ENCODE results near the gene QARS1. TPM values are rescaled to one million over a fixed set of nuclear protein-coding genes. Genes with fewer than 3 reads are reported as not detected.
A peak's percentile ranks its signal among the peaks of the same experiment; 100 is the strongest.

QARS1 gene
- total RNA-seq, 2 experiments from 2014 or later, result 310 to 355 TPM

- H3K4me2 ChIP-seq (ENCODE audit: low read length), result no peak overlapping the region
- H3K36me3 ChIP-seq (ENCODE audit: insufficient read depth, low read length), result peaks cover 68% of the 10 kb centered on the region
- H3K4me1 ChIP-seq (ENCODE audit: insufficient read depth, low read length, poor library complexity, severe bottlenecking), result no peaks in the 10 kb centered on the region
- TF ChIP-seq EZH2phosphoT487 (IDR thresholded peaks at IDR 0.05; ENCODE audit: borderline replicate concordance, low read depth, low read length) (no peak), CTCF (conservative IDR thresholded peaks at IDR 0.05; ENCODE audit: low read length) (no peak)
- H3K27ac ChIP-seq (ENCODE audit: low read depth, low read length, poor library complexity, severe bottlenecking), result no peak overlapping the region
- H2AFZ ChIP-seq (ENCODE audit: low read length), result no peak overlapping the region
- no peak overlapping the region for H3K4me3 ChIP-seq (ENCODE audit: low read depth, low read length, poor library complexity, severe bottlenecking)
- no peaks in the 10 kb centered on the region for H3K9me3 ChIP-seq (ENCODE audit: low read length)
- POLR2A ChIA-PET, result interaction anchor here (0.7 to 2.4 kb wide), 3 partner anchors 9 to 52 kb away, joined by 3 to 12 read pairs (median 4); partner anchors contain the start of genes IMPDH2 and QRICH1
- CTCF ChIA-PET (ENCODE audit: unreplicated experiment), result no interaction called here
- peaks cover 90% of the 10 kb centered on the region for H3K79me2 ChIP-seq (ENCODE audit: insufficient read depth, low read depth, low read length)
- H3K9me2 ChIP-seq (ENCODE audit: insufficient read depth, low read length), result no peaks in the 10 kb centered on the region
- no peaks in the 10 kb centered on the region; the same call in 1 of the 2 replicates for H4K20me1 ChIP-seq (ENCODE audit: insufficient read depth, low read length)
- no TSS peak for BruUV-seq (replicated peaks)
- intact Hi-C loops (cut with micrococcal nuclease; ENCODE audit: unreplicated experiment), result no loop called here
- no peak for DNase-seq (ENCODE audit: low spot score)
Observed at GRCh38 chr3:49081429-49081828, 23.1 kb downstream of the QARS1 start.

GRCh38 chr3:49079270-49079669 is 25.3 kb downstream of the QARS1 start:
- POLR2A ChIA-PET, result interaction anchor here (0.7 to 0.8 kb wide), 2 partner anchors 24 to 41 kb away, joined by 3 read pairs; partner anchors contain the start of gene USP19
- CTCF ChIA-PET (ENCODE audit: unreplicated experiment), result no interaction called here
- Histone ChIP-seq H3K4me3 (ENCODE audit: low read depth, low read length, poor library complexity, severe bottlenecking) (no peak overlapping the region), H3K79me2 (ENCODE audit: insufficient read depth, low read depth, low read length) (peaks cover 68% of the 10 kb centered on the region), H3K36me3 (ENCODE audit: insufficient read depth, low read length) (peaks cover 69% of the 10 kb centered on the region), H3K9me2 (ENCODE audit: insufficient read depth, low read length) (no peaks in the 10 kb centered on the region), H3K9me3 (ENCODE audit: low read length) (no peaks in the 10 kb centered on the region), H3K27ac (ENCODE audit: low read depth, low read length, poor library complexity, severe bottlenecking) (no peak overlapping the region), H3K4me1 (ENCODE audit: insufficient read depth, low read length, poor library complexity, severe bottlenecking) (no peaks in the 10 kb centered on the region), H3K4me2 (ENCODE audit: low read length) (no peak overlapping the region), H4K20me1 (ENCODE audit: insufficient read depth, low read length) (no peaks in the 10 kb centered on the region; the same call in 1 of the 2 replicates), H2AFZ (ENCODE audit: low read length) (no peak overlapping the region)
- DNase-seq (ENCODE audit: low spot score), result no peak
- intact Hi-C loops (cut with micrococcal nuclease; ENCODE audit: unreplicated experiment), result no loop called here
- BruUV-seq (replicated peaks), result no TSS peak
- TF ChIP-seq CTCF (conservative IDR thresholded peaks at IDR 0.05; ENCODE audit: low read length) (no peak), EZH2phosphoT487 (IDR thresholded peaks at IDR 0.05; ENCODE audit: borderline replicate concordance, low read depth, low read length) (no peak)

GRCh38 chr3:49076646-49077045 is 27.9 kb downstream of the QARS1 start:
- POLR2A ChIA-PET, result no interaction called here
- intact Hi-C loops (cut with micrococcal nuclease; ENCODE audit: unreplicated experiment), result no loop called here
- Histone ChIP-seq H3K4me3 (ENCODE audit: low read depth, low read length, poor library complexity, severe bottlenecking) (no peak overlapping the region), H3K36me3 (ENCODE audit: insufficient read depth, low read length) (peaks cover 85% of the 10 kb centered on the region), H3K4me2 (ENCODE audit: low read length) (no peak overlapping the region), H3K9me2 (ENCODE audit: insufficient read depth, low read length) (no peaks in the 10 kb centered on the region), H3K79me2 (ENCODE audit: insufficient read depth, low read depth, low read length) (peaks cover 52% of the 10 kb centered on the region), H4K20me1 (ENCODE audit: insufficient read depth, low read length) (no peaks in the 10 kb centered on the region; the same call in 1 of the 2 replicates), H3K4me1 (ENCODE audit: insufficient read depth, low read length, poor library complexity, severe bottlenecking) (no peaks in the 10 kb centered on the region), H3K27ac (ENCODE audit: low read depth, low read length, poor library complexity, severe bottlenecking) (no peak overlapping the region), H3K9me3 (ENCODE audit: low read length) (no peaks in the 10 kb centered on the region), H2AFZ (ENCODE audit: low read length) (no peak overlapping the region)
- TSS peak; percentile 25 for BruUV-seq (replicated peaks)
- TF ChIP-seq CTCF (conservative IDR thresholded peaks at IDR 0.05; ENCODE audit: low read length) (no peak), EZH2phosphoT487 (IDR thresholded peaks at IDR 0.05; ENCODE audit: borderline replicate concordance, low read depth, low read length) (no peak)
- CTCF ChIA-PET (ENCODE audit: unreplicated experiment), result no interaction called here
- no peak for DNase-seq (ENCODE audit: low spot score)

Measured in OCI-LY7 (cell line).